Suppressor macrophage treated with lipopolysaccharide for 1 hour (primary cell): Measurements from ENCODE around the gene FAM228A.
"Not testable (repeated sequence)": the region's sequence is repeated elsewhere in the genome, so short reads cannot be mapped to it uniquely, and the experiment has no call there.

ENCODE experiments used
- DNase-seq, 3 donors: peaks; one replicate each; pipeline ENCODE4 v3.0.0-alpha.2; 2020 to 2022

FAM228A gene

GRCh38 chr2:24174851-24175277 is at the start of gene FAM228A:
FAM228A (plus strand) TSS chr2:24175053; CDS start chr2:24175481, 428 bp downstream.
- DNase-seq: peak in 1 of 3 donors; percentile 6

GRCh38 chr2:24125956-24126355 is 48.9 kb upstream of the FAM228A start:
- DNase-seq: no peak

GRCh38 chr2:24132543-24132942 is 42.3 kb upstream of the FAM228A start:
- no peak for DNase-seq

- not testable (repeated sequence) for DNase-seq
Measured at GRCh38 chr2:24140305-24140704, 34.5 kb upstream of the FAM228A start.

- no peak for DNase-seq
Measured at GRCh38 chr2:24147364-24147763, 27.5 kb upstream of the FAM228A start.

- no peak for DNase-seq
Measured at GRCh38 chr2:24152413-24153197, 22.2 kb upstream of the FAM228A start.

GRCh38 chr2:24153478-24153877 is 21.4 kb upstream of the FAM228A start:
- DNase-seq: no peak

GRCh38 chr2:24158131-24158530 is 16.7 kb upstream of the FAM228A start:
- DNase-seq: no peak

- DNase-seq: no peak
Measured at GRCh38 chr2:24159708-24160107, 15.1 kb upstream of the FAM228A start.

- no peak for DNase-seq
Measured at GRCh38 chr2:24160761-24161160, 14.1 kb upstream of the FAM228A start.

- DNase-seq: no peak
Measured at GRCh38 chr2:24162494-24162893, 12.4 kb upstream of the FAM228A start.

GRCh38 chr2:24163186-24163585 is 11.7 kb upstream of the FAM228A start:
- DNase-seq: no peak

- DNase-seq: peak; percentile 17 to 35 (median 22)
Measured at GRCh38 chr2:24163601-24164000, 11.3 kb upstream of the FAM228A start.

GRCh38 chr2:24164416-24164973 is 10.4 kb upstream of the FAM228A start:
- peak; percentile 71 to 73 (median 72) for DNase-seq

GRCh38 chr2:24169023-24169422 is 5.8 kb upstream of the FAM228A start:
- DNase-seq: no peak

- DNase-seq: no peak
Measured at GRCh38 chr2:24175631-24176187, 856 bp downstream of the FAM228A start.

- no peak for DNase-seq
Measured at GRCh38 chr2:24176326-24176725, 1.5 kb downstream of the FAM228A start.

GRCh38 chr2:24179683-24180082 is 4.8 kb downstream of the FAM228A start:
- DNase-seq: no peak

GRCh38 chr2:24181849-24182248 is 7.0 kb downstream of the FAM228A start:
- DNase-seq: no peak

- no peak for DNase-seq
Measured at GRCh38 chr2:24182507-24182906, 7.7 kb downstream of the FAM228A start.

- no peak for DNase-seq
Measured at GRCh38 chr2:24183366-24184069, 8.7 kb downstream of the FAM228A start.

GRCh38 chr2:24189551-24189950 is 14.7 kb downstream of the FAM228A start:
- no peak for DNase-seq

GRCh38 chr2:24190503-24190902 is 15.7 kb downstream of the FAM228A start:
- no peak for DNase-seq

GRCh38 chr2:24191156-24191555 is 16.3 kb downstream of the FAM228A start:
- DNase-seq: no peak
